Measurements from ENCODE around the gene ZNF865. TPM values are rescaled to one million over a fixed set of nuclear protein-coding genes. Genes with fewer than 3 reads are reported as not detected.

Gene ZNF865
- total RNA-seq, 1 experiment from 2014 or later, result 21.7 TPM

- Mint-ChIP-seq H3K36me3 (peaks cover 13% of the 10 kb centered on the region), H3K4me1 (peaks cover 35% of the 10 kb centered on the region), H3K4me3 (peak overlapping the region; percentile 70), H3K27me3 (ENCODE audit: low read depth) (peaks cover 9% of the 10 kb centered on the region), H3K9me3 (peaks cover 4% of the 10 kb centered on the region), H3K27ac (peak overlapping the region; percentile 92)
- ChIA-PET POLR2A (interaction anchor here (0.5 to 1.0 kb wide), 3 partner anchors 14 to 1439 kb away, joined by 3 to 4 read pairs (median 3); partner anchors contain the start of gene RPS9), CTCF (interaction anchor here (1.0 to 2.1 kb wide), 7 partner anchors 13 to 178 kb away, joined by 3 to 17 read pairs (median 5); partner anchors contain the start of genes FIZ1 and U2AF2)
- peak; percentile 54 for DNase-seq (ENCODE audit: low spot score)
- ATAC-seq, result no peak
- TF ChIP-seq STAT6 (CRISPR knock-in tag; conservative IDR thresholded peaks at IDR 0.05; ENCODE audit: low read depth) (no peak), TEAD1 (CRISPR knock-in tag; IDR thresholded peaks at IDR 0.05) (peak; percentile 96), RORB (CRISPR knock-in tag; IDR thresholded peaks at IDR 0.05) (no peak), ATF1 (CRISPR knock-in tag; IDR thresholded peaks at IDR 0.05) (0 out of 2 replicates have a peak, but pooled peaks have one; percentile 32), RELA (CRISPR knock-in tag; IDR thresholded peaks at IDR 0.05; ENCODE audit: borderline replicate concordance) (peak; percentile 93), MAX (CRISPR knock-in tag; IDR thresholded peaks at IDR 0.05) (peak; percentile 99), SMAD4 (CRISPR knock-in tag; IDR thresholded peaks at IDR 0.05) (peak; percentile 94), AFF4 (CRISPR knock-in tag; IDR thresholded peaks at IDR 0.05; ENCODE audit: borderline replicate concordance) (no peak), FOXP1 (CRISPR knock-in tag; IDR thresholded peaks at IDR 0.05; ENCODE audit: borderline replicate concordance) (peak; percentile 86), ZNF396 (CRISPR knock-in tag; IDR thresholded peaks at IDR 0.05; ENCODE audit: borderline replicate concordance) (no peak), KAT7 (CRISPR knock-in tag; IDR thresholded peaks at IDR 0.05; ENCODE audit: borderline replicate concordance) (no peak), USF1 (CRISPR knock-in tag; IDR thresholded peaks at IDR 0.05) (peak; percentile 86), OVOL2 (CRISPR knock-in tag; IDR thresholded peaks at IDR 0.05; ENCODE audit: borderline replicate concordance) (no peak), ZBTB21 (CRISPR knock-in tag; IDR thresholded peaks at IDR 0.05; ENCODE audit: borderline replicate concordance) (peak; percentile 78; the same call in 1 of the 2 replicates), ESRRA (CRISPR knock-in tag; IDR thresholded peaks at IDR 0.05; ENCODE audit: borderline replicate concordance) (no peak), ZNF671 (CRISPR knock-in tag; IDR thresholded peaks at IDR 0.05) (no peak), ARID4B (CRISPR knock-in tag; IDR thresholded peaks at IDR 0.05; ENCODE audit: borderline replicate concordance) (peak; percentile 97), JAZF1 (CRISPR knock-in tag; IDR thresholded peaks at IDR 0.05) (no peak), ELF4 (CRISPR knock-in tag; IDR thresholded peaks at IDR 0.05; ENCODE audit: low read depth) (no peak), JUN (CRISPR knock-in tag; IDR thresholded peaks at IDR 0.05) (peak; percentile 94), CBFB (CRISPR knock-in tag; IDR thresholded peaks at IDR 0.05; ENCODE audit: low read depth) (no peak), ZNF263 (CRISPR knock-in tag; IDR thresholded peaks at IDR 0.05; ENCODE audit: low read depth) (peak; percentile 50), ZSCAN18 (CRISPR knock-in tag; IDR thresholded peaks at IDR 0.05) (no peak), ZNF317 (CRISPR knock-in tag; IDR thresholded peaks at IDR 0.05; ENCODE audit: borderline replicate concordance, low read depth) (no peak)
These were observed 34.7 kb downstream of the ZNF865 start for GRCh38 chr19:55640043-55640576.
